Osteoblast (primary cell): ENCODE results near the gene GRHL3. TPM values are rescaled to one million over a fixed set of nuclear protein-coding genes. Genes with fewer than 3 reads are reported as not detected.

Source experiments
- DNase-seq: peaks from one replicate; pipeline ENCODE4 v3.0.0; 2011; ENCODE audit warnings: low spot score, mixed read lengths; ENCODE audit not compliant: insufficient read length; ENCODE audit errors: missing footprints
- H2AFZ ChIP-seq: 2 replicates; pipeline ENCODE4 v1.6.0; 2011; ENCODE audit warnings: mild to moderate bottlenecking, low read length
- H3K27ac ChIP-seq: 2 replicates; pipeline ENCODE4 v1.5.1; 2011; ENCODE audit warnings: mild to moderate bottlenecking, low read depth, low read length, moderate library complexity
- H3K27me3 ChIP-seq: 2 replicates; pipeline ENCODE4 v1.6.0; 2012; ENCODE audit warnings: mild to moderate bottlenecking, control low read depth, inconsistent platforms, low read length, moderate library complexity; ENCODE audit not compliant: insufficient read depth
- H3K36me3 ChIP-seq: 2 replicates; pipeline ENCODE4 v1.5.1; 2011; ENCODE audit warnings: mild to moderate bottlenecking, low read length, control low read depth, moderate library complexity; ENCODE audit not compliant: insufficient read depth
- H3K4me1 ChIP-seq: 2 replicates; pipeline ENCODE4 v1.5.1; 2011; ENCODE audit warnings: mild to moderate bottlenecking, low read length, control low read depth, moderate library complexity; ENCODE audit not compliant: insufficient read depth
- H3K4me2 ChIP-seq: 2 replicates; pipeline ENCODE4 v1.6.0; 2011; ENCODE audit warnings: mild to moderate bottlenecking, low read length; ENCODE audit not compliant: insufficient read depth
- H3K4me3 ChIP-seq: fragments of 200-600 bp; sonication (generic); 3 replicates; pipeline ENCODE4 v1.5.1; 2012; ENCODE audit warnings: mild to moderate bottlenecking, low read length, inconsistent platforms; ENCODE audit not compliant: insufficient read depth
- H3K79me2 ChIP-seq: 2 replicates; pipeline ENCODE4 v1.6.0; 2012; ENCODE audit warnings: mild to moderate bottlenecking, low read length, control low read depth, inconsistent platforms; ENCODE audit not compliant: insufficient read depth
- H3K9me3 ChIP-seq: 2 replicates; pipeline ENCODE4 v1.5.1; 2011; ENCODE audit warnings: low read depth, low read length, control low read depth
- H4K20me1 ChIP-seq: 2 replicates; pipeline ENCODE4 v1.6.0; 2012; ENCODE audit warnings: mild to moderate bottlenecking, low read length, control low read depth; ENCODE audit not compliant: insufficient read depth
- total RNA-seq: library from RNA; depleted of rRNA; stranded (reverse); fragments of >200 nt; gene quantifications from 2 replicates; pipeline ENCODE4 v1.2.3, GENCODE V29; 2012
- TF ChIP-seq, protein P1 (sequence below): IDR thresholded peaks from 2 replicates; pipeline ENCODE4 v1.5.1; 2011; ENCODE audit warnings: mild to moderate bottlenecking, low read depth, low read length, moderate library complexity; ENCODE audit errors: extremely low read depth

The GRHL3 gene
- total RNA-seq, 1 donor = not detected

DNA sequence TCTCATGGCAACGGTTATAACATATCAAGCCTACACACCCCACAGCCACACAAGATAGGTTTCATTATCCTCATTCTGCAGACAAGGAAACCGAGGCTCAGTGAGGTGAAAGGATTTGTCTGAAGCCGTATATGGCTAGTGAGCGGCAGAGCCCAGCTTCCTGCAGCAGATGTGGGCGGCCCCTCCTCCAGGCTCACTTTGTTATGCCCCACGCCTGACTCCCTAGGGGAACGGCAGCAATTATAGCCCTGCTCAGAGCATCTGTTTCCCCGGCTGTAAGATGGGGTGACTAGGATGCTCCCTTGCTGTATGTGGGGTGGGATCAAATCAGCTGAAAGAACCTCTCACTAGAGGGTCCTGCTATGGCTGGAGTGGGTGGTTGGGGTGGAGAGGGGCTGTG, 22.1 kb downstream of the GRHL3 start:
- DNase-seq = no peak

GRCh38 chr1:24343412-24344089, 24.4 kb downstream of the GRHL3 start:
- H3K79me2 ChIP-seq = no peaks in the 10 kb centered on the region
- H4K20me1 ChIP-seq = no peaks in the 10 kb centered on the region
- no peaks in the 10 kb centered on the region for H3K27me3 ChIP-seq
- H3K27ac ChIP-seq = no peak overlapping the region
- no peak overlapping the region for H2AFZ ChIP-seq
- no peak for DNase-seq
- H3K4me1 ChIP-seq = no peaks in the 10 kb centered on the region
- no peaks in the 10 kb centered on the region for H3K36me3 ChIP-seq
- H3K4me2 ChIP-seq = no peak overlapping the region
- TF ChIP-seq, protein P1, sequence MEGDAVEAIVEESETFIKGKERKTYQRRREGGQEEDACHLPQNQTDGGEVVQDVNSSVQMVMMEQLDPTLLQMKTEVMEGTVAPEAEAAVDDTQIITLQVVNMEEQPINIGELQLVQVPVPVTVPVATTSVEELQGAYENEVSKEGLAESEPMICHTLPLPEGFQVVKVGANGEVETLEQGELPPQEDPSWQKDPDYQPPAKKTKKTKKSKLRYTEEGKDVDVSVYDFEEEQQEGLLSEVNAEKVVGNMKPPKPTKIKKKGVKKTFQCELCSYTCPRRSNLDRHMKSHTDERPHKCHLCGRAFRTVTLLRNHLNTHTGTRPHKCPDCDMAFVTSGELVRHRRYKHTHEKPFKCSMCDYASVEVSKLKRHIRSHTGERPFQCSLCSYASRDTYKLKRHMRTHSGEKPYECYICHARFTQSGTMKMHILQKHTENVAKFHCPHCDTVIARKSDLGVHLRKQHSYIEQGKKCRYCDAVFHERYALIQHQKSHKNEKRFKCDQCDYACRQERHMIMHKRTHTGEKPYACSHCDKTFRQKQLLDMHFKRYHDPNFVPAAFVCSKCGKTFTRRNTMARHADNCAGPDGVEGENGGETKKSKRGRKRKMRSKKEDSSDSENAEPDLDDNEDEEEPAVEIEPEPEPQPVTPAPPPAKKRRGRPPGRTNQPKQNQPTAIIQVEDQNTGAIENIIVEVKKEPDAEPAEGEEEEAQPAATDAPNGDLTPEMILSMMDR = no peak
- H3K9me3 ChIP-seq = no peaks in the 10 kb centered on the region
- H3K4me3 ChIP-seq = no peak overlapping the region

More for the DNA sequence above, 22.1 kb downstream of the GRHL3 start:
- Histone ChIP-seq H3K27ac (no peak overlapping the region), H3K4me1 (no peaks in the 10 kb centered on the region), H3K4me3 (no peak overlapping the region), H3K27me3 (no peaks in the 10 kb centered on the region), H3K79me2 (no peaks in the 10 kb centered on the region), H3K9me3 (no peaks in the 10 kb centered on the region), H3K36me3 (no peaks in the 10 kb centered on the region), H3K4me2 (no peak overlapping the region), H4K20me1 (no peaks in the 10 kb centered on the region), H2AFZ (no peak overlapping the region)
- TF ChIP-seq, protein P1 = no peak

DNA sequence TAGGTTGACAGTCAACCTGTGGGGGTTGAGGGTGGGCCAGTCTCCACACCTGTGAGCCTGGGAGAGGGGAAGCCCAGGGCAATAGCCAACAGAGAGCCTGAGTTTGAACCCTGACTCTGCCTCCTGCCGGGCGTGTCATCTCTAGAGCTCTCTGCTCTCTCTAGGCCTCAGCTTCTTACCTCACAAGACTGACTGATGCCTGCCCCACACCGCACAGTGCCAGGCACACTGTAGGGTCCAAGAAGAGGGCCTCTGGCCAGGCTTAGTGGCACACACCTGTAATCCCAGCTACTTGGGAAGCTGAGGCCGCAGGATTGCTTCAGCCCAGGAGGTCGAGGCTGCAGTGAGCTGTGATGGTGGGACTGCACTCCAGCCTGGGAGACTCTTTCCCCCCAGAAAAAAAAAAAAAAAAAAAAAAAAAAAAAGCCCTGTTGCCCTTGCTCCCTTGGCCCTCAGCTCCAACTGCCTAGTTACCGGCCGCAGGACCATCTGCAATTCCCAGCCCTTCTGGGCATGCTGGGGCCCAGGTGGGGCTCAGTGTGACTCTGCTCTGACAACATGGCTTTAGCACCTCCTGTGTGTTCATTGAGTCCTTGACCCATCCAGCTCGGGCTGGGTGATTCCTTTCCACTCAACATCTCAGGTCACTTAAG, 25.1 kb downstream of the GRHL3 start:
- H3K9me3 ChIP-seq = no peaks in the 10 kb centered on the region
- H3K4me1 ChIP-seq = no peaks in the 10 kb centered on the region
- H3K4me3 ChIP-seq = no peak overlapping the region
- no peak for DNase-seq
- H3K27ac ChIP-seq = no peak overlapping the region
- no peaks in the 10 kb centered on the region for H4K20me1 ChIP-seq
- H3K4me2 ChIP-seq = no peak overlapping the region
- TF ChIP-seq, protein P1 = no peak
- H3K36me3 ChIP-seq = no peaks in the 10 kb centered on the region
- no peaks in the 10 kb centered on the region for H3K27me3 ChIP-seq
- H3K79me2 ChIP-seq = no peaks in the 10 kb centered on the region
- H2AFZ ChIP-seq = no peak overlapping the region

- Histone ChIP-seq H4K20me1 (no peaks in the 10 kb centered on the region), H3K4me1 (peaks cover 11% of the 10 kb centered on the region), H2AFZ (no peak overlapping the region), H3K4me2 (no peak overlapping the region), H3K27me3 (no peaks in the 10 kb centered on the region), H3K27ac (no peak overlapping the region), H3K9me3 (no peaks in the 10 kb centered on the region), H3K36me3 (no peaks in the 10 kb centered on the region), H3K4me3 (no peak overlapping the region), H3K79me2 (no peaks in the 10 kb centered on the region)
- TF ChIP-seq, protein P1 = no peak
- no peak for DNase-seq
Measured at GRCh38 chr1:24345334-24345733, 26.2 kb downstream of the GRHL3 start.
